Left ventricle myocardium inferior (tissue), 1 donor: ENCODE results near the gene HHAT. TPM values are rescaled to one million over a fixed set of nuclear protein-coding genes. Genes with fewer than 3 reads are reported as not detected.

Source experiments
- DNase-seq: peaks from one replicate; pipeline ENCODE4 v3.0.0-alpha.2; 2020
- H3K27ac ChIP-seq: fragments of 200-600 bp; replicated peaks from 2 replicates; pipeline ENCODE4 v1.8.0; 2021
- H3K27me3 ChIP-seq: fragments of 200-600 bp; 2 replicates; pipeline ENCODE4 v1.8.0; 2021; ENCODE audit warnings: low read depth
- H3K36me3 ChIP-seq: fragments of 200-600 bp; 2 replicates; pipeline ENCODE4 v1.8.0; 2021
- H3K4me1 ChIP-seq: fragments of 200-600 bp; 2 replicates; pipeline ENCODE4 v1.8.0; 2021
- H3K4me3 ChIP-seq: fragments of 200-600 bp; 2 replicates; pipeline ENCODE4 v1.8.0; 2021; ENCODE audit warnings: mild to moderate bottlenecking, moderate library complexity
- H3K9me3 ChIP-seq: fragments of 200-600 bp; replicated peaks from 2 replicates; pipeline ENCODE4 v1.8.0; 2021
- CTCF ChIP-seq: fragments of 200-600 bp; IDR thresholded peaks from 2 replicates; pipeline ENCODE4 v1.8.0; 2021; ENCODE audit warnings: antibody characterized with exemption, mild to moderate bottlenecking, borderline replicate concordance
- intact Hi-C: fragments of 100-400 bp; cut with micrococcal nuclease; formaldehyde crosslinking; loops from one replicate; pipeline ENCODE4 v1.11.0; 2022
- total RNA-seq: library from RNA; stranded (reverse); fragmentation: NEBNext Ultra II Directional; extraction: Animal tissue kit (Norgen Biotek cat#: 25700); gene quantifications from one replicate; pipeline ENCODE4 v1.2.1, GENCODE V29; 2021
- donor health status: DM: no; HTN: yes; CAD: no; lungs with severe emphysema.

The HHAT gene
- total RNA-seq, 1 donor from 2014 or later: 2.1 TPM

- intact Hi-C loops: no loop called here
- no peak for TF ChIP-seq CTCF
- no peak for DNase-seq
- no peaks in the 10 kb centered on the region for H3K36me3 ChIP-seq
- no peaks in the 10 kb centered on the region for H3K9me3 ChIP-seq
- no peaks in the 10 kb centered on the region for H3K4me1 ChIP-seq
- H3K27me3 ChIP-seq: no peaks in the 10 kb centered on the region
- no peak overlapping the region for H3K27ac ChIP-seq
- no peak overlapping the region for H3K4me3 ChIP-seq
Observed at GRCh38 chr1:210565306-210565705, 236.6 kb downstream of the HHAT start.

- DNase-seq: no peak
- Histone ChIP-seq H3K27me3 (no peaks in the 10 kb centered on the region), H3K4me1 (no peaks in the 10 kb centered on the region), H3K27ac (no peak overlapping the region), H3K9me3 (no peaks in the 10 kb centered on the region), H3K4me3 (no peak overlapping the region), H3K36me3 (no peaks in the 10 kb centered on the region)
- no peak for TF ChIP-seq CTCF
- intact Hi-C loops: no loop called here
Observed at GRCh38 chr1:210568631-210569030, 239.9 kb downstream of the HHAT start.

- no peaks in the 10 kb centered on the region for H3K9me3 ChIP-seq
- no peaks in the 10 kb centered on the region for H3K27me3 ChIP-seq
- H3K4me1 ChIP-seq: no peaks in the 10 kb centered on the region
- intact Hi-C loops: no loop called here
- no peak overlapping the region for H3K4me3 ChIP-seq
- no peak for DNase-seq
- TF ChIP-seq CTCF: no peak
- H3K27ac ChIP-seq: no peak overlapping the region
- H3K36me3 ChIP-seq: no peaks in the 10 kb centered on the region
Observed at GRCh38 chr1:210570116-210570515, 241.4 kb downstream of the HHAT start.

GRCh38 chr1:210571356-210572284 is 242.9 kb downstream of the HHAT start:
- H3K36me3 ChIP-seq: no peaks in the 10 kb centered on the region
- no peak for DNase-seq
- H3K9me3 ChIP-seq: peaks cover 9% of the 10 kb centered on the region
- no peaks in the 10 kb centered on the region for H3K27me3 ChIP-seq
- no peak overlapping the region for H3K4me3 ChIP-seq
- TF ChIP-seq CTCF: no peak
- no peaks in the 10 kb centered on the region for H3K4me1 ChIP-seq
- no peak overlapping the region for H3K27ac ChIP-seq
- intact Hi-C loops: no loop called here

GRCh38 chr1:210573141-210573540 is 244.4 kb downstream of the HHAT start:
- H3K9me3 ChIP-seq: peaks cover 17% of the 10 kb centered on the region
- H3K4me3 ChIP-seq: no peak overlapping the region
- no peaks in the 10 kb centered on the region for H3K36me3 ChIP-seq
- intact Hi-C loops: no loop called here
- H3K4me1 ChIP-seq: no peaks in the 10 kb centered on the region
- no peak for DNase-seq
- H3K27ac ChIP-seq: no peak overlapping the region
- no peak for TF ChIP-seq CTCF
- H3K27me3 ChIP-seq: no peaks in the 10 kb centered on the region
